Neutrophil (primary cell): ENCODE measurements around the gene HIF3A.

Experiments used
- H3K27ac ChIP-seq: fragments of 200-600 bp; sonication (generic); 2 replicates; pipeline ENCODE4 v1.5.1; 2016; ENCODE audit warnings: mild to moderate bottlenecking, moderate library complexity
- H3K27me3 ChIP-seq: fragments of 200-600 bp; sonication (generic); 2 replicates; pipeline ENCODE4 v1.6.0; 2016; ENCODE audit warnings: mild to moderate bottlenecking
- H3K36me3 ChIP-seq: fragments of 200-600 bp; sonication (generic); 2 replicates; pipeline ENCODE4 v1.5.1; 2017
- H3K4me1 ChIP-seq, 2 experiments: fragments of 200-600 bp in 1 of 2; sonication (generic) in 1 of 2; 1 replicate in 1 of 2; 2 replicates in 1 of 2; pipeline versions ENCODE4 v1.5.1 to v1.6.1; 2013 to 2016; ENCODE audit warnings: low read depth in 1 of 2, low read length in 1 of 2, mild to moderate bottlenecking in 1 of 2, moderate library complexity in 1 of 2; ENCODE audit not compliant: control insufficient read depth in 1 of 2, insufficient read depth in 1 of 2
- H3K4me3 ChIP-seq, 2 experiments: fragments of 200-600 bp in 1 of 2; sonication (generic) in 1 of 2; 1 replicate in 1 of 2; 2 replicates in 1 of 2; pipeline ENCODE4 v1.5.1; 2013 to 2016; ENCODE audit warnings: low read depth in 1 of 2, low read length in 1 of 2, mild to moderate bottlenecking in 1 of 2, moderate library complexity in 1 of 2
- H3K9me3 ChIP-seq: fragments of 200-600 bp; sonication (generic); 2 replicates; pipeline ENCODE4 v1.5.1; 2016
- TF ChIP-seq, protein P1 (sequence below): fragments of 200-600 bp; sonication (generic); IDR thresholded peaks from 2 replicates; pipeline ENCODE4 v1.5.1; 2016; ENCODE audit warnings: antibody characterized with exemption

Gene HIF3A

DNA sequence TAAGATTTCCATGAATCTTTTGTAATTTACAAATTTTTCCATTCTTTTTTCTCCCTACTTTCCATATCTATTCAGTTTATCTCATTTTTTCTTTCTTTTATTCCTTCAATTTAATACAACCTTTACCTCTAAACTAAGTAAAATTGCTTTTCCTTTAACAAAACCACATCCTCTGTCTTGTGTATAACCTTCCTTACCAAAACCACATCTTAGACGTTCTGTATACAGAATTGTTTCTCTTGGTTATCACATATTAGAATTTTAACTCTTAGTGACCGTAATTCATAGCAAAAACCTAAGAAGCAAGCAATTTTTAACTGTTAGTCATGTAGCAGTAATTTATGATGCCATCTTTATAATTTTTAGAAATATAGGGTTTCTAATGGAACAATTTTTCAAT is 65.1 kb downstream of the HIF3A start:
- Histone ChIP-seq H3K27me3 (no peaks in the 10 kb centered on the region), H3K27ac (no peak overlapping the region), H3K4me1 (no peaks in the 10 kb centered on the region), H3K36me3 (peaks cover 9% of the 10 kb centered on the region), H3K9me3 (no peaks in the 10 kb centered on the region), H3K4me3 (no peak overlapping the region)
- TF ChIP-seq, protein P1, sequence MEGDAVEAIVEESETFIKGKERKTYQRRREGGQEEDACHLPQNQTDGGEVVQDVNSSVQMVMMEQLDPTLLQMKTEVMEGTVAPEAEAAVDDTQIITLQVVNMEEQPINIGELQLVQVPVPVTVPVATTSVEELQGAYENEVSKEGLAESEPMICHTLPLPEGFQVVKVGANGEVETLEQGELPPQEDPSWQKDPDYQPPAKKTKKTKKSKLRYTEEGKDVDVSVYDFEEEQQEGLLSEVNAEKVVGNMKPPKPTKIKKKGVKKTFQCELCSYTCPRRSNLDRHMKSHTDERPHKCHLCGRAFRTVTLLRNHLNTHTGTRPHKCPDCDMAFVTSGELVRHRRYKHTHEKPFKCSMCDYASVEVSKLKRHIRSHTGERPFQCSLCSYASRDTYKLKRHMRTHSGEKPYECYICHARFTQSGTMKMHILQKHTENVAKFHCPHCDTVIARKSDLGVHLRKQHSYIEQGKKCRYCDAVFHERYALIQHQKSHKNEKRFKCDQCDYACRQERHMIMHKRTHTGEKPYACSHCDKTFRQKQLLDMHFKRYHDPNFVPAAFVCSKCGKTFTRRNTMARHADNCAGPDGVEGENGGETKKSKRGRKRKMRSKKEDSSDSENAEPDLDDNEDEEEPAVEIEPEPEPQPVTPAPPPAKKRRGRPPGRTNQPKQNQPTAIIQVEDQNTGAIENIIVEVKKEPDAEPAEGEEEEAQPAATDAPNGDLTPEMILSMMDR = no peak

DNA sequence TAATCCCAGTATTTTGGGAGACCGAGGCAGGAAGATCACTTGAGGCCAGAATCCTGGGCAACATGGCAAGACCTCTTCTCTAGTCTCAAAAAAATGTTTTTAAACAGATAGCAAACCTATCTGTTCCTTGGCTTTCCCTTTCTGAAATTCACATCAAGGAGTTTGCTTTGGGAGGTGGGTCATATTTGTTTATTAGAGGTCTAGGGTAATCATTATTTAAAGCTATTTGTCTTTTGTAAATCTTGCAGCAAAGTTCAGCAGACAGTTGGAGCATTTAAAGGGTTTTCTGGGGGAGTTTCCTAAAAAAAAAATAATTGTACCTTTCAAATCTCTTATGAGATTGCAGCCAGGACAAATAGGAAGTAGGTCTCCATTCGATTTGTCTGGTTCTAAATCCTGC is 67.5 kb downstream of the HIF3A start:
- Histone ChIP-seq H3K27ac (no peak overlapping the region), H3K27me3 (no peaks in the 10 kb centered on the region), H3K36me3 (peaks cover 10% of the 10 kb centered on the region), H3K4me3 (no peak overlapping the region), H3K9me3 (no peaks in the 10 kb centered on the region), H3K4me1 (no peaks in the 10 kb centered on the region)
- TF ChIP-seq, protein P1 = no peak

DNA sequence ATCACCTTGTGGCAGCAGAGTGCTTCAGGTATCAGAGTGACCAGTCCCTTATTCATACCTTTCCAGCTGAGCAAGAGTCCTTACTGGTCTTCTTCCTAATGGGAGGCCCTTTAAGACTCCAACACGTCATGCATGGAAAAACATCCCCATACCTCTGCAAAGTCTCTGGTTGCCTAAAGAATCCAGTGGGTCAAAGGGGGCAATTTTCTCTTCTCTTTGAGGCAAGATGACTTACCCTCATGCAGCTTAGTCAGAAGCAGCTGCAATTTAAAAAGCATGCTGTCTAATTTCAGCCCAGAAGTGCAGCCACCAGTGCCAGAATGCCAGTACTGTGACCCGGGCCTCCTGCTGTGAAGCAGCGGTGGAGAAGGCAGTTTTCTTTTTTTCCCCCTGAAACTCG is 68.7 kb downstream of the HIF3A start:
- Histone ChIP-seq H3K27me3 (no peaks in the 10 kb centered on the region), H3K4me3 (no peak overlapping the region), H3K36me3 (peaks cover 10% of the 10 kb centered on the region), H3K9me3 (no peaks in the 10 kb centered on the region), H3K4me1 (no peaks in the 10 kb centered on the region), H3K27ac (no peak overlapping the region)
- TF ChIP-seq, protein P1 = no peak

DNA sequence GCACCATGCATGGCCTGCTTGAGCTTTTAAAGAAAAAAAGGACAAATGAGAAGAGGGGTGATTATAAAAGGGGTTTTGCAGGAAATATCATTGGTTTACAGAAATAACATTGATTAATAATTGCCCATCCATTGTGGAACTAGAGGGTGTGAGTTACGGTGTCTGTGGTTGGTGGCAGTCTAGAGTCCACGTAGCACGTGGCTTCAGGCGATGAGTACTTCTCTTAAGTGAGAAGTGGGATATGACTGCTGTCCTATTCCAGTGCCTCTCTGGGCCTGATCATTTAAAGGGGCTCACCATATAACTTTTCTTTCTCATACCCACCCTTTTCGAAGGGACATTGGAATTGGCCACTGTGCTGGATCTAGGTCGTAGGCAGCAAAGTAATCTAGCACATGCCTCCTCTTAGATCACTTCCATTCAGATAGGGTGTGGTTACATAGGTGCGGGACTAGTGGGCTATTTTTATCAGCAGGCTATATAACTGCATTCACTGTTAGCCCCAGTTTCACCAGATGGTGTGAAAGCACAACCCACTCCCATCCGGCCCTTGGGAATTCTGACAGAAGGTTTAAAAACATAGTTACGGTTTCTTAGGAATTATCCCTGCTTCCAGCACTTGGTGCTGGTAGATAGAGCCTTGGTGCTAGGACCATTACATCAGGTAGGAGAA is 69.9 kb downstream of the HIF3A start:
- TF ChIP-seq, protein P1 = no peak
- no peaks in the 10 kb centered on the region for H3K27me3 ChIP-seq
- H3K4me3 ChIP-seq = no peak overlapping the region
- no peak overlapping the region for H3K27ac ChIP-seq
- H3K9me3 ChIP-seq = no peaks in the 10 kb centered on the region
- H3K4me1 ChIP-seq = no peaks in the 10 kb centered on the region
- peaks cover 10% of the 10 kb centered on the region for H3K36me3 ChIP-seq

DNA sequence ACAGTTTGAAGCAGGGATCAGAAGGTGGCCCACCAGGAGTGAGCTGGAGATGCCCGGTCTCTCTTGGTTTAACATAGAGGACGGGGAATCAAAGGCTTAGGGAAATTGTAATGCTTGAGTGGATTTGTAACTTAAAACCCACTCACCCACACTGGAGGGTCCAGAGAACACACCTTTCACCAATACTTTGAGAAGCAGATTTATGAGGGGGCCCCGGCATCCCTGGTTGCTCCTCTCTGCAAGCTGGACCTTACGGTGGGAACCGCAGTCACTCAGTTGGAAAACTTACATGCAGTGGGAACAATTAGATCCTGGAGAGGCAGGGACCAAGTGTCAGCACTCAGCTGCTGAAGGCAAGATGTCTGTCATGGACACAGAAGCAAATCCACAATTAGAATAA is 70.6 kb downstream of the HIF3A start:
- TF ChIP-seq, protein P1 = no peak
- no peak overlapping the region for H3K27ac ChIP-seq

More for the DNA sequence above, 70.6 kb downstream of the HIF3A start:
- Histone ChIP-seq H3K4me1 (no peaks in the 10 kb centered on the region), H3K36me3 (peaks cover 10% of the 10 kb centered on the region), H3K9me3 (no peaks in the 10 kb centered on the region), H3K4me3 (no peak overlapping the region), H3K27me3 (no peaks in the 10 kb centered on the region)
